Measurements from ENCODE around the gene LRATD1. TPM values are rescaled to one million over a fixed set of nuclear protein-coding genes. Genes with fewer than 3 reads are reported as not detected.

The LRATD1 gene, protein sequence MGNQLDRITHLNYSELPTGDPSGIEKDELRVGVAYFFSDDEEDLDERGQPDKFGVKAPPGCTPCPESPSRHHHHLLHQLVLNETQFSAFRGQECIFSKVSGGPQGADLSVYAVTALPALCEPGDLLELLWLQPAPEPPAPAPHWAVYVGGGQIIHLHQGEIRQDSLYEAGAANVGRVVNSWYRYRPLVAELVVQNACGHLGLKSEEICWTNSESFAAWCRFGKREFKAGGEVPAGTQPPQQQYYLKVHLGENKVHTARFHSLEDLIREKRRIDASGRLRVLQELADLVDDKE
- total RNA-seq (2014; rRNA removed; shearing (Covaris generic)), result not detected in 2 replicates
- total RNA-seq (2022), result not detected in 2 replicates
- not detected for Bru-seq, nascent RNA
- BruChase-seq, experiment 1, labeled RNA remaining after a 6-hour chase, result not detected
- percentile 11 among the genes with signal in this experiment for BruChase-seq, experiment 2, labeled RNA remaining after a 2-hour chase
- long read RNA-seq, result 0 reads

- Histone ChIP-seq H3K36me3 (ENCODE audit: insufficient read depth, low read length) (no peaks in the 10 kb centered on the region), H3K9me3 (ENCODE audit: low read length) (no peaks in the 10 kb centered on the region), H3K4me1 (ENCODE audit: insufficient read depth, low read length, poor library complexity, severe bottlenecking) (no peaks in the 10 kb centered on the region), H2AFZ (ENCODE audit: low read length) (no peak within 1 kb of the TSS), H3K4me3 (ENCODE audit: low read depth, low read length, poor library complexity, severe bottlenecking) (no peak within 1 kb of the TSS), H3K79me2 (ENCODE audit: insufficient read depth, low read depth, low read length) (no peaks in the 10 kb centered on the region), H3K4me2 (ENCODE audit: low read length) (no peak within 1 kb of the TSS), H3K9me2 (ENCODE audit: insufficient read depth, low read length) (no peaks in the 10 kb centered on the region), H3K27ac (ENCODE audit: low read depth, low read length, poor library complexity, severe bottlenecking) (no peak within 1 kb of the TSS), H4K20me1 (ENCODE audit: insufficient read depth, low read length) (no peaks in the 10 kb centered on the region)
- no peak for DNase-seq (ENCODE audit: low spot score)
- CTCF ChIA-PET (ENCODE audit: unreplicated experiment), result no interaction called here
- intact Hi-C loops (cut with micrococcal nuclease; ENCODE audit: unreplicated experiment), result no loop called here
- POLR2A ChIA-PET, result no interaction called here
- no peak for TF ChIP-seq EZH2phosphoT487 (IDR thresholded peaks at IDR 0.05; ENCODE audit: borderline replicate concordance, low read depth, low read length)
- no peak for TF ChIP-seq CTCF (conservative IDR thresholded peaks at IDR 0.05; ENCODE audit: low read length)
- BruUV-seq (replicated peaks), result no TSS peak
These were observed at the start of gene LRATD1 for GRCh38 chr2:14632133-14632936. LRATD1 (plus strand) TSS chr2:14632717; CDS start chr2:14633980, 1,263 bp downstream.

GRCh38 chr2:14583059-14583458 lies 49.5 kb upstream of the LRATD1 start:
- no peaks in the 10 kb centered on the region for H3K36me3 ChIP-seq (ENCODE audit: insufficient read depth, low read length)
- no peak overlapping the region for H2AFZ ChIP-seq (ENCODE audit: low read length)
- TF ChIP-seq CTCF (conservative IDR thresholded peaks at IDR 0.05; ENCODE audit: low read length), result no peak
- no peak for TF ChIP-seq EZH2phosphoT487 (IDR thresholded peaks at IDR 0.05; ENCODE audit: borderline replicate concordance, low read depth, low read length)
- H4K20me1 ChIP-seq (ENCODE audit: insufficient read depth, low read length), result no peaks in the 10 kb centered on the region
- POLR2A ChIA-PET, result no interaction called here
- no TSS peak for BruUV-seq (replicated peaks)
- no peaks in the 10 kb centered on the region for H3K9me2 ChIP-seq (ENCODE audit: insufficient read depth, low read length)
- intact Hi-C loops (cut with micrococcal nuclease; ENCODE audit: unreplicated experiment), result no loop called here
- H3K4me1 ChIP-seq (ENCODE audit: insufficient read depth, low read length, poor library complexity, severe bottlenecking), result no peaks in the 10 kb centered on the region
- no peaks in the 10 kb centered on the region for H3K9me3 ChIP-seq (ENCODE audit: low read length)
- no peak overlapping the region for H3K27ac ChIP-seq (ENCODE audit: low read depth, low read length, poor library complexity, severe bottlenecking)
- H3K4me3 ChIP-seq (ENCODE audit: low read depth, low read length, poor library complexity, severe bottlenecking), result no peak overlapping the region
- CTCF ChIA-PET (ENCODE audit: unreplicated experiment), result no interaction called here
- H3K79me2 ChIP-seq (ENCODE audit: insufficient read depth, low read depth, low read length), result no peaks in the 10 kb centered on the region
- no peak for DNase-seq (ENCODE audit: low spot score)
- no peak overlapping the region for H3K4me2 ChIP-seq (ENCODE audit: low read length)

Measured in OCI-LY7 (cell line).